Measurements from ENCODE around the gene VMA21.

DNA sequence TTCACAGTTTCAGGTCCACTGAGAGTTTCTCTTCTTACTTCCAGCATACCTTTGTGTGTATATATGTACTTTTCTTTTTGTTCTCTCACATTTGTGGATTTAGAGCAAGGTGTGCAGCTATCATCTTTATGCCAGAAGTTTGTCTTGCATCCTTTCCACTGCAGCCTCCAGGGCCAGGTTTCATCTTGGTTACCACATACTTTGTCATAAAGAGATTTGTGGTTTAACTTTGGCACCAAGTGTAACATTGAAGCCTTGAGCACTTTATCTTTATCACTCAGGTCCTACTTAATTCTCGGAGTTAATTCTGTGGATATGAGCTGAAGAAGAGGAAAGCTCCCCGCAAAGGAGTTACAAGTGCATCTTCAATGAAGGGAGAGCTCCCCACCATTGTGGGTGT lies 31.4 kb upstream of the VMA21 start:
- TF ChIP-seq, protein P1, sequence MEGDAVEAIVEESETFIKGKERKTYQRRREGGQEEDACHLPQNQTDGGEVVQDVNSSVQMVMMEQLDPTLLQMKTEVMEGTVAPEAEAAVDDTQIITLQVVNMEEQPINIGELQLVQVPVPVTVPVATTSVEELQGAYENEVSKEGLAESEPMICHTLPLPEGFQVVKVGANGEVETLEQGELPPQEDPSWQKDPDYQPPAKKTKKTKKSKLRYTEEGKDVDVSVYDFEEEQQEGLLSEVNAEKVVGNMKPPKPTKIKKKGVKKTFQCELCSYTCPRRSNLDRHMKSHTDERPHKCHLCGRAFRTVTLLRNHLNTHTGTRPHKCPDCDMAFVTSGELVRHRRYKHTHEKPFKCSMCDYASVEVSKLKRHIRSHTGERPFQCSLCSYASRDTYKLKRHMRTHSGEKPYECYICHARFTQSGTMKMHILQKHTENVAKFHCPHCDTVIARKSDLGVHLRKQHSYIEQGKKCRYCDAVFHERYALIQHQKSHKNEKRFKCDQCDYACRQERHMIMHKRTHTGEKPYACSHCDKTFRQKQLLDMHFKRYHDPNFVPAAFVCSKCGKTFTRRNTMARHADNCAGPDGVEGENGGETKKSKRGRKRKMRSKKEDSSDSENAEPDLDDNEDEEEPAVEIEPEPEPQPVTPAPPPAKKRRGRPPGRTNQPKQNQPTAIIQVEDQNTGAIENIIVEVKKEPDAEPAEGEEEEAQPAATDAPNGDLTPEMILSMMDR (IDR thresholded peaks at IDR 0.05): no peak
- no peak for TF ChIP-seq POLR2A (IDR thresholded peaks at IDR 0.05)
